ENCODE data around the gene XCR1.
"Not testable (repeated sequence)": the region's sequence is repeated elsewhere in the genome, so short reads cannot be mapped to it uniquely, and the experiment has no call there.

The XCR1 gene, protein sequence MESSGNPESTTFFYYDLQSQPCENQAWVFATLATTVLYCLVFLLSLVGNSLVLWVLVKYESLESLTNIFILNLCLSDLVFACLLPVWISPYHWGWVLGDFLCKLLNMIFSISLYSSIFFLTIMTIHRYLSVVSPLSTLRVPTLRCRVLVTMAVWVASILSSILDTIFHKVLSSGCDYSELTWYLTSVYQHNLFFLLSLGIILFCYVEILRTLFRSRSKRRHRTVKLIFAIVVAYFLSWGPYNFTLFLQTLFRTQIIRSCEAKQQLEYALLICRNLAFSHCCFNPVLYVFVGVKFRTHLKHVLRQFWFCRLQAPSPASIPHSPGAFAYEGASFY

GRCh38 chr3:46027021-46027705 is at the start of gene XCR1:
TSS of gene XCR1 (minus strand) at chr3:46027483. CDS start at chr3:46021947, 5,536 bp downstream.
- DNase-seq = no peak

- no peak for DNase-seq
Observed at GRCh38 chr3:46076606-46077005, 49.3 kb upstream of the XCR1 start.

DNA sequence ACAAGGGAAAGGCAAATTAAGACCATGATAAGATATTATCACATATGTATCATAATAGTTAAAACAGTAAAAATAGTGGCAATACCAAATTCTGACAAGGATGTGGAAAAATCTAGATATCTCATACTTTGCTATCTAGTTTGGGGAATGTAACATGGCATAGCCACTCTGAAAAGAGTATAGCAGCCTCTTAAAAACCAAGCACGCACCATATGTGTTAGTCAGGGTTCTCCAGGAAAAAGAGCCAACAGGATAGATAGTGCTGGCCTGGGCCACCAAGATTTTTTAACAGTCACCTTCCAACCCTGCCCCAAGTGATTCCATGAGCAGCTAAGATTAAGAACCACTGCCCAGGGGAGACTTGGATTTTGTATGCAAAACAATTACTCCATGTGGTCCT is 48.5 kb upstream of the XCR1 start:
- DNase-seq = peak; percentile 5

DNA sequence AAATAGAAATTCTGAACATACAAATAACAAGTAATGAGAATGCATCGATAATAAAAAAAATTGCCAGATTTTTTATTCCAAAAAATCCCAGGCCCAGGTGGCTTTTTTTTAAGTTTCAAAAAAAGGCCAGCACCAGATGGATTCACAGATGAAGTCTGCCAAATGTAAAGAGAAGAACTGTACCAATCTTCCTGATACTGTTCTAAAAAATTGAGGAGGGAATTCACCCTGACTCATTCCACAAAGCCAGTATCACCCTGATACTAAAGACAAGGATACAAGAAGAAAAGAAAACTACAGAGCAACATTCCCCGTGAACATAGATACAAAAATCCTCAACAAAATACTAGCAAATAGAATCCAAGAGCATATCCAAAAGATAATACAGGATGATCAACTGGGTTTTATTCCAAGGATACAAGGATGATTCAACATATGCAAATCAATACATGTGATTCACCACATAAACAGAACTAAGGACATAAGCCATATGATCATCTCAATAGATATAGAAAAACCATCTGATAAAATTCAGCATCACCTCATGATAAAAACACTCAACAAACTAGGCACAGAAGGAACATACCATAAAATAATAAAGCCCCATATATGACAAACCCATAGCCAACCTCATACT is 44.1 kb upstream of the XCR1 start:
- no peak for DNase-seq

GRCh38 chr3:46070595-46071093 is 43.4 kb upstream of the XCR1 start:
- DNase-seq = no peak

DNA sequence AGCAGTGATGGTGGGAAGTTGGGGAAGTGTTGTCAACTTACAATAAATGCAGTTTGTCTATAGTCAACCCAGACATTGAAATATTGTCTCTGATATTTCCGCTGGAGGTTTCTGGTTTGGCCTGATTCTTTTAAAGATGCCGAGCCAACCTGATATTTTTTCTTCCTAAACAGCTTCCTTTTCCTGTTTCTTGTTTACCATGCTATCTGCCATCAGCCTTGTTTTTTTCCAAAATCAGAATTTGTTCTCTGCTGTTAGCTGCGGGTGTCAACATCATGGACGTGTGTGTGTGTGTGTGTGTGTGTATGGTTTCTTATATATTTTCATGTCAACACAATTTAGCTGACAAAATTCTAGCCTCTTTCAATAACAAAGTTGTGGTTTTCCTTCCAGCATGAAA is 41.2 kb upstream of the XCR1 start:
- DNase-seq = no peak

- DNase-seq = no peak
Observed at GRCh38 chr3:46067401-46067800, 40.1 kb upstream of the XCR1 start.

DNA sequence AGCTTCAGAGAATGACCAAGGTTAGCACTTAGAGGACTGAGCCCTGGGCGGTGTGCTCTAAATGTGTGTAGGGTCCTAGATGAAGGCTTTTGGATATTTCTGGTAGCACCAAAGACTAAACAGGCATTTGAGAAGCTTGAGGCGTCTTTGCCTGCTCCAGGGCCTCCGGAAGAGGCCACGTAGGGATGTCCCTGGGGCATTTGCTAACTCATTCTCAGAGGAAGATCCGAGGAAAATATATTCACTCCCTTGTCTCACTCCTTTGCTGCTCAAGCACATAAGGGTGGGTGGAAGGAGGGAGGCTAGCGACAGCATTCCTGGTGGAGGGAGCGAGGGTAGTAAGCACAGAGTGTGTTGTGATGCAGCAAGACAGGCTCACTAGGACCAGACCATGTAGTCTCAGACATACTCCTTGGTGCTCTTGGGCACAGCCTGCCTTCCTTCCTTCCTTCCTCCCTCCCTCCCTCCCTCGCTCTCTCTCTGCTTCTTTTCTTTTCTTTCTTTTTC is 38.5 kb upstream of the XCR1 start:
- DNase-seq = peak; percentile 62

DNA sequence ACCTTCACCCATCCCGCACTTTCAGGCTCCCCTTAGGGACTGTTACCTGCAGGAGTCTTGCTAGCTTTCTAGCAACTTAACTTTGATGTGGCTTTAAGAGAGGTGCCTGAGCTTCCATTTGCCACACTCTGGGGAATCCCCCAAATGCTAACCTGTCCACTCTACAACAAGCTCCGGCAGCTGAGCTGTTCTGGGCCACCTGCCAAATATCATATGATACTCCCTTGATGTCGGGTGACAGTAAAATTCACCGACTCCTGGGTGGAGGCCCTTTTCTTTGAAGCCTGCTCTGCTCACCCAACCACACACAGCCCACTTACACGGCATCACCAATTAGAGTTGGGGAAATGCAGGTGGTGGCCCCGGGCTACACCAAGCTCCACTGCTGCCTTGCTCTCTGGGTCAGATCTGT is 38.0 kb upstream of the XCR1 start:
- peak; percentile 67 for DNase-seq

DNA sequence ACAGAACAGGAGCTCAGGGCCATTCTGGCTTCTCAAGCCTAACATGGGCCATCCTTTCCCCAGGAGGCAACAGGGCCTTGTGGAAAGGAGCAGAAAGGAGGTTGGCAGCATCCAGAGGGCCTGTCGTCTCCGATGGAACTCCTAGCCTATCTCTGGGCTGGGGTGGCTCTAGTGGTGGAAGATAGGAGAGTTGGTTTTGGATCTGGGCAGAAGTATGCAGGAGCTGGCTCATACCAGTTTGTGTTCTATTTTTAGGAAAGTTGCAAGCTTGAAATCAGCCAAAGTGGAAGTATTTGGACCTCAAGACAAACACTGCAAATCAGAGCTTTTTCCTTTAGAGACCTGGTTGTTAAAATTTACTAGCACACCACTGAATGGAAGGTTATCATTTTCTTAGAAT is 35.4 kb upstream of the XCR1 start:
- DNase-seq = no peak

DNA sequence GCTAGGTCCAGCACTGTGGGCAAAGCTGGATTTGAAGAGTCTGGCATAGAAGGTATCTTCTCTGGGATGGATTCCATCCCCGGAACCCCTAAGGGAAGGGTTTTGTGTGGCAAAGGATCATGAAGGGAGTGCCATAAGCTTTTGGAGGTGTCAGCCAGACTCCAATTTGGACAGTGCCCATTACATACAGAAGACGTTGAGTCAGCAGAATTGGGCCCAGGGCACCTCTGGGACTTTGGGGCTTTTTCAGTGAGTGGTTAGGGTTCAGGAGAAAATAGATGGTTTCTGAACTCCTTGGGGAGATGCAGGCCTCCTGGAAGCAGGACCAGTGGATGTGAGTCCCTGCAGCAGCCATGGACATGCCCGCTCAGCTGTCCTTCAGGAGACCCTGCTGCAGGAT is 34.6 kb upstream of the XCR1 start:
- no peak for DNase-seq

DNA sequence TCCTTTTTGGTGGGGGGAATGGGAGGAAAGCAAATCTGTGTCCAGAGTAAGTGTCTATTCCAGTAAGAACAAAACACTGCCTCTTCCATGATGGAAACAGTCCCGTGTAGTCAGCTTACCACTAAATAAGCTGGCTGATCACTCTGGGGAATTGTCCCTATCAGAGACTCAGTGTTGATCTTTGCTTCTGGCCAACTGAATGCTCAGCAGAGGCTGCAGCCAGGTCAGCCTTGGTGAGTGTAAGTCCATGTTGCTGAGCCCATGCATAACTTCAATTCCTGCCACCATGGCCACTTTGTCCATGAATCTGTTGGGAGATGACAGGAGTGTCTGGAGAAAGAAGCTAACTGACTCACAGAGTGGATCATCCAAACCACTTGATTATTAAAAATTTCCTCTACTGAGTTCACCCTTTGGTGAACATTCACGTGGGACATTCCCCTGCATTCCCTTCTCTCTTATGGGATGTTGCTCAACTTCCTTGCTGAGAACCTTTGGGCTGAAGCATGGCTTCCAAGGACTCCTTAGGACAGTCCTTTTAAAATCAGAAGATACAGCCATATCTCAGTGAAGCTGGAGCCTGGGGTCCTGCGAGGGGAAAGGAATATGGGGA is 33.9 kb upstream of the XCR1 start:
- no peak for DNase-seq

GRCh38 chr3:46060551-46060950 is 33.3 kb upstream of the XCR1 start:
- DNase-seq = no peak

GRCh38 chr3:46059432-46059831 is 32.1 kb upstream of the XCR1 start:
- no peak for DNase-seq

DNA sequence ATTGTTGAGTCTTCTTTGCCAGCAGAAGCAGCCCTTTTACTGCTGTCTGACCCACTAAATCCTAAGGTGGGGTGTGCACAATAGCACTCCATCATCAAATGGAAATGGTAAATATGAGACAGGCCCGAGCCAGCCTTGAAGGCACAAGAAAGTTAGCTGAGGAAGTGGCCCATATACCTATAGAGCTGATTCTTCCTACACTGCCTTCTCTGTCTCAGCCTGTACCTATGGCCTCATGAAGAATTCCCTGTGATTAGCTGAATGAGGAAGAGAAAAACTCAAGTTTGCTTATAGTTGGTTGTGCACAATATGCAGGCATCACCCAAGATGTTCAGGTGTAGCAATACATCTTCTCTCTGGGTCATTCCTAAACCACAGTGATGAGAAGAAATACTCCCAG is 31.7 kb upstream of the XCR1 start:
- no peak for DNase-seq

- DNase-seq = no peak
Observed at GRCh38 chr3:46057716-46058115, 30.4 kb upstream of the XCR1 start.

DNA sequence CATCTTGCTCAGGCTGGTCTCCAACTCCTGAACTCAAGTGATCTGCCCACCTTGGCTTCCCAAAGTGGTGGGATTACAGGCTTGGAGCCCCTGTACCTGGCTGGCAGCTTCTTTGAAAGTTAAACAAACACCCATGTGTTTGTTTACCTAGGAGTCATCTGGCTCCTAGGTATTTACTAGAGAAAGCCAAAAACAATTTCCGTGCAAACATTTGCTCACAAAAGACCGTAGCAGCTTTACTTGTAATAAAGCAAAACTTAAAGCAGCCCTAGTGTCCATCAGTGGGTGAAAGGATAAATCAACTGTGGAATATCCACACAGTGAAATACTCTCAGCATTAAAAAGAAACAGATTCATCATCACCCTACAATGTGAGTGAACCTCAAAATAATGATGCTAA is 29.4 kb upstream of the XCR1 start:
- DNase-seq = no peak

DNA sequence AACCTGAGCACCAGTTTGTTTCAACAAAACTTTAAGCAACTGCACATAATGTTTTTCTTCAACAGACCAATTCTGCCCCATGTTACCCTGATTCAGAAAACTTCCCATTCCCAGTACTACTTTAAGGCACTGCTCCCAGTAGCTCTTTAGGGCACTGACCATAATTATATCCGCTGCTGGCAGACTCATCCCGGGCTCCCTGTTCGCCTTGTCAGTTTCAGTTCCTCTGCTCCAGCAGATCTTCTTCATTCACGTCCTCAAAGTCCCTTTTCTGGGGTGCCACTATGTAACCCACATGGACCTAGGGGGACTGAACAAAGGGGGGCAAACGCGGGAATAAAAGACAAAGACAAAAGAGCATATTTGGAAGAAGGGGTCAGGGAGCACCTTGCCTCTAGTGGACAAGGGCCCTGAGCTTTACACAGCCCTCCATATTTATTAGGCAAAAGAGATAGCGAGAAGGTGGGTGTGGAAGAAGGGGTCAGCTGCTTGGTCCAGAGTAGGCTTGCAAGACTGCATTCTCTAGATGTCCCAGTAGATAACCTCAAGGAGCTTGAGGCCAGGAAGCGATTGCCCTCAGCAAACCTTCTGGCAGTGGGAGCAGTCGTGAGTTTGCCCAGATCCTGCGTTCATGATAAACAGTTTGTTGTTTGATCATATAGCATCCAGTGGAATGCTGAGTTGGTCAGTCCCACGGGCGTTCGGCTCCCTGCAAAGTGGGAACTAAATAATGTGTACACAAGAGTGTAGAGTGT is 26.7 kb upstream of the XCR1 start:
- DNase-seq = not testable (repeated sequence)

DNA sequence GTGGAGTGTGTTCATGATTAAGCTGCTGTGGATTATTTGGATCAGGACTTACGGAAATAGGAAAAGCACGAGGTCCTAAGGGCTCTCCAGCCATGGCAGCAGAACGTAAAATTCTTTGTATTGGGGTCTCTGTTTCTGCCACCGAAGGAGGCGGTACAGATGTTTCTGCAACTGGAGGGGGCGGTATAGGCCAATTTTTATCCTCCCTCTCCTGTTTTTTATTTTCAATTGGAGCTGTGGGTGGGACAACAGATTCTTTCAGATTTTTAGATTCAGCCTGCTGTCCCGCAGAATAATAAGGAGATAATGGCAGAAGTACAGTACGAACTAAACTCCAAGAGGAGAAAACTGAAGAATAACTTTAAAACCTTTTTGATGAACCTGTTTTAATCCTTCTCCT is 26.0 kb upstream of the XCR1 start:
- DNase-seq = not testable (repeated sequence)

DNA sequence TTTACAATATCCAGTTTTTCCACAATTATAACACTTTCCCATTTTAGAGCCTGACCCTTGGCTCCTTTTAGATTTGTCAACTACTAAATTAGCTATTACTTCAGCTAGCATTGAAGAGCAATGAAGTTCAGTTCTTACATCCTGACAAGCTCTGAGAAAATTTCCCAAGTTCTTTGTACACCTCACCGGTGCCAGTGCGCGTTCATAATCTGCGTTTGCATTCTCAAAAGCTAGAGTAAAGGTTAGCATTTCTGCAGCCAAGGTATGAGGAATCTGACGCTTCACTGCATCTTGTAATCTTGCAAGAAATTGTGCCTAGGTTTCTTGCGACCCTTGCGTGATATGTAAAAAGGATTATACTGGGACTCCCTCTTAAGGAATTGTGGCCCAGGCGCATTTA is 25.2 kb upstream of the XCR1 start:
- DNase-seq = no peak

- no peak for DNase-seq
Observed at GRCh38 chr3:46049093-46049492, 21.8 kb upstream of the XCR1 start.

GRCh38 chr3:46046231-46046630 is 18.9 kb upstream of the XCR1 start:
- peak; percentile 77 for DNase-seq

DNA sequence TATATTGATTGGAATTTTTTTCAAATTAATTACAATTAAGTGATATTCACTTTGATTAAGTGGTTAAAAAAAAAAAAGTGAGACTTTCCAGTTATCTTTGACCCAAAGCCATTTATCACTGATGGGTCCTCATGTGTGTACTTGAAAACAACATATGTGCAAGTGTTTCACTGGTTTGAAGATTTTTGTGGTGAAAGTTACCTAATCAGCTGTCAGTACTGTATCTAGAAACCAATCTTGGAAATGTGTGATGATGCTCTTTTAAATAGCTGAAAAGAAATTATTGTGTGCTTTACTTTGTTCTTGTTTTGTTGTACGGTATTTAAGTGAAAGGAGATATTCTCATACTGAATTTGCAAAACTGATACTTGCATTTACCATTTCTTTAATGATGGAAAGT is 11.6 kb upstream of the XCR1 start:
- DNase-seq = no peak
